Hepatic stellate cell (primary cell): ENCODE measurements around the gene FCSK.
A peak's percentile ranks its signal among the peaks of the same experiment; 100 is the strongest.
"Not testable (repeated sequence)": the region's sequence is repeated elsewhere in the genome, so short reads cannot be mapped to it uniquely, and the experiment has no call there.

Experiments
- DNase-seq: peaks from one replicate; pipeline ENCODE4 v3.0.0; 2011; ENCODE audit warnings: low spot score

FCSK gene

GRCh38 chr16:70432356-70432722 lies 22.1 kb upstream of the FCSK start:
- no peak for DNase-seq

GRCh38 chr16:70432723-70433457 lies 21.5 kb upstream of the FCSK start:
- DNase-seq, result no peak

- DNase-seq, result peak; percentile 90
These were observed 20.8 kb upstream of the FCSK start for GRCh38 chr16:70433458-70434103.

- DNase-seq, result no peak
These were observed 19.7 kb upstream of the FCSK start for GRCh38 chr16:70434484-70435260.

- peak; percentile 60 for DNase-seq
These were observed 17.3 kb upstream of the FCSK start for GRCh38 chr16:70437017-70437581.

- DNase-seq, result peak; percentile 69
These were observed 16.5 kb upstream of the FCSK start for GRCh38 chr16:70437582-70438557.

- peak; percentile 45 for DNase-seq
These were observed 15.8 kb upstream of the FCSK start for GRCh38 chr16:70438585-70438968.

- peak; percentile 95 for DNase-seq
These were observed 15.2 kb upstream of the FCSK start, which contains the start of gene ST3GAL2 for GRCh38 chr16:70438969-70439862. ST3GAL2 (minus strand) TSS chr16:70439100; CDS start chr16:70398530, 40,570 bp downstream.

GRCh38 chr16:70440009-70440692 lies 14.2 kb upstream of the FCSK start:
- no peak for DNase-seq

- no peak for DNase-seq
These were observed 12.9 kb upstream of the FCSK start for GRCh38 chr16:70441406-70441990.

- DNase-seq, result no peak
These were observed 12.1 kb upstream of the FCSK start for GRCh38 chr16:70442344-70442743.

- DNase-seq, result no peak
These were observed 9.9 kb upstream of the FCSK start for GRCh38 chr16:70444249-70445063.

- no peak for DNase-seq
These were observed 6.3 kb upstream of the FCSK start for GRCh38 chr16:70448075-70448474.

GRCh38 chr16:70450142-70451003 lies 4.0 kb upstream of the FCSK start:
- not testable (repeated sequence) for DNase-seq

GRCh38 chr16:70451004-70451340 lies 3.4 kb upstream of the FCSK start:
- not testable (repeated sequence) for DNase-seq

- no peak for DNase-seq
These were observed 1.1 kb upstream of the FCSK start for GRCh38 chr16:70453117-70453891.

- no peak for DNase-seq
These were observed 538 bp upstream of the FCSK start for GRCh38 chr16:70453892-70454221.
